Measurements from ENCODE around the gene ATP8A2. TPM values are rescaled to one million over a fixed set of nuclear protein-coding genes. Genes with fewer than 3 reads are reported as not detected.

The ATP8A2 gene
- total and polyA plus RNA-seq, 2 of the 8 experiments (the other 6 are each of a cell fraction or from before 2014, with no cell fraction given) = 2.4 to 8.3 TPM

GRCh38 chr13:25768376-25768775 is 396.6 kb downstream of the ATP8A2 start:
- Histone ChIP-seq H3K9me3 (ENCODE audit: insufficient read depth in 2 of 2, low read depth in 1 of 2, low read length in 1 of 2) (peaks cover 0 to 2% of the 10 kb centered on the region in 2 experiments; a peak in 1 of 4 replicates), H3K4me2 (ENCODE audit: insufficient read depth in 1 of 2, low read depth in 2 of 2, low read length in 2 of 2) (no peak overlapping the region), H3K79me2 (ENCODE audit: control insufficient read depth in 1 of 2, insufficient read depth in 2 of 2, low read length in 2 of 2) (no peaks in the 10 kb centered on the region), H3K79me1 (ENCODE audit: low read depth, low read length) (no peaks in the 10 kb centered on the region), H3K18ac (ENCODE audit: extremely low read depth, low read length) (no peak overlapping the region), H2BK15ac (ENCODE audit: low read length) (no peak overlapping the region), H3K23ac (ENCODE audit: insufficient read length) (no peak overlapping the region), H4K5ac (ENCODE audit: insufficient read length, low read depth, low read length) (no peak overlapping the region), H2BK120ac (replicated peaks; ENCODE audit: low read depth, low read length) (no peak overlapping the region), H3K4ac (replicated peaks; ENCODE audit: insufficient read length, low read depth, low read length) (no peak overlapping the region), H3K27ac (ENCODE audit: low read depth, low read length) (no peak overlapping the region), H4K8ac (ENCODE audit: extremely low read depth, insufficient read depth, low read length) (no peak overlapping the region), H3K9ac (replicated peaks in 1 of 4; ENCODE audit: extremely low read depth in 1 of 4, low read depth in 3 of 4, low read length in 3 of 4) (no peak overlapping the region), H2AFZ (ENCODE audit: low read length) (no peak overlapping the region), H3K14ac (ENCODE audit: insufficient read length) (no peak overlapping the region), H2BK5ac (ENCODE audit: low read depth, low read length) (no peak overlapping the region), H4K91ac (replicated peaks; ENCODE audit: insufficient read length, low read length) (no peak overlapping the region), H2AK5ac (ENCODE audit: low read depth, low read length) (no peak overlapping the region), H2BK12ac (ENCODE audit: low read depth, low read length) (no peak overlapping the region), H3K4me1 (replicated peaks in 1 of 4; ENCODE audit: control insufficient read depth in 3 of 4, insufficient read depth in 4 of 4, low read length in 3 of 4) (peaks cover 4 to 18% (median 9%) of the 10 kb centered on the region in 4 experiments), H3K27me3 (replicated peaks in 1 of 4; ENCODE audit: control insufficient read depth in 3 of 4, extremely low read depth in 1 of 4, insufficient read depth in 3 of 4, low read length in 3 of 4) (peaks cover 0 to 1% (median 0%) of the 10 kb centered on the region in 4 experiments; a peak in 1 of 7 replicates), H3K36me3 (ENCODE audit: control insufficient read depth in 2 of 4, insufficient read depth in 4 of 4, low read length in 3 of 4) (no peaks in the 10 kb centered on the region; a peak in 1 of 8 replicates), H3K56ac (replicated peaks; ENCODE audit: insufficient read length, low read depth, low read length) (no peak overlapping the region), H3K23me2 (ENCODE audit: low read depth, low read length) (no peaks in the 10 kb centered on the region), H4K20me1 (replicated peaks in 1 of 2; ENCODE audit: control insufficient read depth in 1 of 2, insufficient read depth in 2 of 2, low read length in 2 of 2) (no peaks in the 10 kb centered on the region), H3K4me3 (ENCODE audit: extremely low read depth in 1 of 4, insufficient read depth in 2 of 4, low read depth in 3 of 4, low read length in 4 of 4) (no peak overlapping the region), H2BK20ac (ENCODE audit: low read length) (no peak overlapping the region)
- DNase-seq (ENCODE audit: low read depth in 1 of 2, low spot score in 2 of 2) (no peak), FAIRE-seq (no peak)
- POLR2A ChIA-PET (ENCODE audit: partially characterized antibody) = interaction anchor here (0.7 kb wide), 1 partner anchor 283 kb away, joined by 3 read pairs; no protein-coding TSS in a partner anchor
- no peak for TF ChIP-seq CBX8 (IDR thresholded peaks at IDR 0.05; ENCODE audit: borderline replicate concordance, low read depth, low read length)
- 84% methylated on average over 4 of the region's 4 CpGs; no CpG with 5 or more reads in 1 of the 2 experiments for WGBS, 2 experiments (ENCODE audit: extremely low coverage in 1 of 2, insufficient coverage in 1 of 2, insufficient read length in 1 of 2, insufficient replicate concordance in 2 of 2, low coverage in 1 of 2, low lambda C conversion rate in 2 of 2, missing lambda C conversion rate in 1 of 2)
- CTCF ChIA-PET (ENCODE audit: partially characterized antibody) = interaction anchor here (1.0 to 1.8 kb wide), 4 partner anchors 12 to 193 kb away, joined by 3 to 5 read pairs (median 4); no protein-coding TSS in a partner anchor

Data from H1 (cell line).